Mesendoderm (in vitro differentiated cells): ENCODE data around the gene CD226.
"Not testable (repeated sequence)": the region's sequence is repeated elsewhere in the genome, so short reads cannot be mapped to it uniquely, and the experiment has no call there.

Experiments
- DNase-seq: peaks from one replicate; pipeline ENCODE4 v3.0.0; 2013
- H2AK5ac ChIP-seq: 2 replicates; pipeline ENCODE4 v1.6.1; 2013; ENCODE audit warnings: low read length, inconsistent platforms
- H2BK120ac ChIP-seq: 2 replicates; pipeline ENCODE4 v1.6.1; 2013; ENCODE audit warnings: low read depth, mild to moderate bottlenecking, low read length, moderate library complexity, mixed read lengths
- H2BK15ac ChIP-seq: replicated peaks from 2 replicates; pipeline ENCODE4 v1.6.1; 2013; ENCODE audit warnings: low read depth, mild to moderate bottlenecking, moderate library complexity
- H2BK5ac ChIP-seq: 2 replicates; pipeline ENCODE4 v1.6.1; 2013; ENCODE audit warnings: low read length, inconsistent platforms
- H3K18ac ChIP-seq: 2 replicates; pipeline ENCODE4 v1.6.1; 2013; ENCODE audit warnings: mild to moderate bottlenecking, low read length, mixed read lengths
- H3K23ac ChIP-seq: one replicate; pipeline ENCODE4 v1.6.1; 2013; ENCODE audit warnings: low read length
- H3K27ac ChIP-seq: 2 replicates; pipeline ENCODE4 v1.5.1; 2013; ENCODE audit warnings: low read depth, mild to moderate bottlenecking, inconsistent platforms, low read length, moderate library complexity
- H3K27me3 ChIP-seq: 2 replicates; pipeline ENCODE4 v1.6.1; 2013; ENCODE audit warnings: low read length, control low read depth, mild to moderate bottlenecking, inconsistent platforms; ENCODE audit not compliant: insufficient read depth, poor library complexity
- H3K36me3 ChIP-seq: 2 replicates; pipeline ENCODE4 v1.6.1; 2013; ENCODE audit warnings: low read length, inconsistent platforms; ENCODE audit not compliant: control insufficient read depth, insufficient read depth
- H3K4ac ChIP-seq: one replicate; pipeline ENCODE4 v1.6.1; 2013; ENCODE audit warnings: low read depth, mild to moderate bottlenecking, low read length, moderate library complexity
- H3K4me1 ChIP-seq: 2 replicates; pipeline ENCODE4 v1.6.1; 2013; ENCODE audit warnings: low read depth, low read length, inconsistent platforms; ENCODE audit not compliant: control insufficient read depth
- H3K4me2 ChIP-seq: 2 replicates; pipeline ENCODE4 v1.6.1; 2013; ENCODE audit warnings: low read length
- H3K4me3 ChIP-seq: 2 replicates; pipeline ENCODE4 v1.5.1; 2013; ENCODE audit warnings: mild to moderate bottlenecking, low read length
- H3K56ac ChIP-seq: one replicate; pipeline ENCODE4 v1.6.1; 2013; ENCODE audit warnings: low read length
- H3K79me1 ChIP-seq: 2 replicates; pipeline ENCODE4 v1.6.1; 2013; ENCODE audit warnings: low read length, inconsistent platforms
- H3K79me2 ChIP-seq: 2 replicates; pipeline ENCODE4 v1.6.1; 2013; ENCODE audit warnings: mild to moderate bottlenecking, low read length; ENCODE audit not compliant: control insufficient read depth, insufficient read depth
- H3K9ac ChIP-seq: 2 replicates; pipeline ENCODE4 v1.6.1; 2013; ENCODE audit warnings: low read length, inconsistent platforms
- H4K5ac ChIP-seq: one replicate; pipeline ENCODE4 v1.6.1; 2013; ENCODE audit warnings: low read length
- H4K8ac ChIP-seq: one replicate; pipeline ENCODE4 v1.6.1; 2013; ENCODE audit warnings: low read depth, mild to moderate bottlenecking, control low read depth, low read length, moderate library complexity
- WGBS: extraction: QIAGEN DNeasy Blood & Tissue Kit; methylation state at CpG from one replicate; pipeline ENCODE4 v1.1.7; 2013; ENCODE audit warnings: low lambda C conversion rate, missing lambda C conversion rate; ENCODE audit not compliant: insufficient coverage; ENCODE audit errors: extremely low coverage; 5-methylcytosine and 5-hydroxymethylcytosine counted together

The CD226 gene

DNA sequence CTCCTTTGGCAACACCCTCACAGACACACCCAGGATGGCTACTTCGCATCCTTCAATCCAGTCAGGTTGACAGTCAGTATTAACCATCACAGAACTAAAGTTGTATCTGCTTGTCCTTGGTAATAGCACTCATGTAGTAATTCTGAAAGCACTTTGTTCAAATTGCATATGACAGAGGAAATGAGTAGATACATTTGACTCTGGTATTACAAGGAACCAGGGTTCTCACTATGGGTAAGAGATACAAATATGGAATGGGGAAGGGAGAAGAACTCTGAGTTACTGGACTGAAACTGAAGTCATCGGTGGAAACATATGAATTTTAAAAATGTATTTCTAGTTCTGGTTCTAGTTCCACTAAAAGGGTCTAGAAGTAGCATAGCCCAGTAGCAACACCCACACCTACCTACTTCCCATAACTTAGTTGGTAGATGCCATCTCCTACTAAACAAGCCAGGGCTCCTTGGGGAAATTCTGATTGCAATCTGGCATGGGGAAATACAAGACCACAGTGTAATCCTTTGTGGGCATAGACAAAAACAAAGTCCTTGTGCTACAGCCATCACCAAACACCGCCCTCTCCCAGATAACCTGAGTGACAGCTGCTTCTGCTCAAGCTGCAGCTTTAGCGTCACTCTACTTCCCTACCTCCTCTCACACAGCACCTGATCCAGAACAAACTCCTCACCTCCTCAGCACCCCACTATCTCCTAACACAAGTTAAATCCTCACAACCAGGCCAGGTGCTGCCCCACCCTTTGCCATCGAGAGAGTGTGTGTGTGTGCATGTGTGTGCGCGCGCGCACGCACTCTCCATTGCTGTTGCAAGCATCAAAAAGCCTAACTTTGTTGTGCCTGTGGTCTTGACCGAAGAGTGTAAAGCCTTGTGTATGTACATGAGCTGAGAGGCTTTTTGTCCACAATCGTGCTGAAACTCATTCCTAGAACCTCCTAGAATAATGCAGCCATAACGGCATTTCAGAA, 31.4 kb upstream of the CD226 start:
- H3K27me3 ChIP-seq: no peaks in the 10 kb centered on the region
- H2BK120ac ChIP-seq: no peak overlapping the region
- H3K36me3 ChIP-seq: no peaks in the 10 kb centered on the region
- H3K4me3 ChIP-seq: no peak overlapping the region
- DNase-seq: no peak
- no peak overlapping the region for H2BK15ac ChIP-seq
- H3K9ac ChIP-seq: no peak overlapping the region
- H3K27ac ChIP-seq: no peak overlapping the region
- no peak overlapping the region for H4K8ac ChIP-seq
- no peaks in the 10 kb centered on the region for H3K79me1 ChIP-seq
- no peak overlapping the region for H3K23ac ChIP-seq
- no peak overlapping the region for H3K18ac ChIP-seq
- no peak overlapping the region for H2BK5ac ChIP-seq
- no peak overlapping the region for H4K5ac ChIP-seq
- no CpG with 5 or more reads among the region's 13 CpGs for WGBS
- no peak overlapping the region for H2AK5ac ChIP-seq
- no peak overlapping the region for H3K4ac ChIP-seq
- no peak overlapping the region for H3K4me2 ChIP-seq
- no peaks in the 10 kb centered on the region for H3K79me2 ChIP-seq
- H3K56ac ChIP-seq: no peak overlapping the region
- peaks cover 2% of the 10 kb centered on the region for H3K4me1 ChIP-seq

DNA sequence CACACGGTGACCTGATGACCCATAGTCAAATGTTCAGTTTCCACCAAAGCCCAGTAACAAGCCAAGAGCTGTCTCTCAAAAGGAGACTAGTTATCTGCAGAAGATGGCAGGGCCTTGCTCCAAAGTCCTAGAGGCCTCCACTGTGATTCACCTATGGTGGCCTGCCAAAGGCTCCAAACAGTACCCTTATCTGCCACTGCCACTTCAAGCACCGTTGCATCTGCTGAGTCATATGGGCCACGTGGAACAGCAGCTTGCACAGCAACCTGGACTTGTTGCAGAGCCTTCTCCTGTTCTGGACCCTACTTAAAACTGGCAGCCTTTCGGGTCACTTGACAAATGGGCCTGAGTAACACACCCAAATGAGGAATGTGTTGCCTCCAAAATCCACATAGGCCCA, 27.6 kb upstream of the CD226 start:
- H3K56ac ChIP-seq, H3K79me1 ChIP-seq, H3K4me1 ChIP-seq, H3K79me2 ChIP-seq, H3K36me3 ChIP-seq, H3K4me2 ChIP-seq, H2AK5ac ChIP-seq, H3K23ac ChIP-seq, H2BK120ac ChIP-seq, H4K8ac ChIP-seq, H3K18ac ChIP-seq, H3K4ac ChIP-seq, H3K9ac ChIP-seq, H4K5ac ChIP-seq, DNase-seq, H2BK15ac ChIP-seq, H2BK5ac ChIP-seq, H3K27me3 ChIP-seq, H3K27ac ChIP-seq, H3K4me3 ChIP-seq: not testable (repeated sequence)
- WGBS: no CpG with 5 or more reads among the region's 4 CpGs

DNA sequence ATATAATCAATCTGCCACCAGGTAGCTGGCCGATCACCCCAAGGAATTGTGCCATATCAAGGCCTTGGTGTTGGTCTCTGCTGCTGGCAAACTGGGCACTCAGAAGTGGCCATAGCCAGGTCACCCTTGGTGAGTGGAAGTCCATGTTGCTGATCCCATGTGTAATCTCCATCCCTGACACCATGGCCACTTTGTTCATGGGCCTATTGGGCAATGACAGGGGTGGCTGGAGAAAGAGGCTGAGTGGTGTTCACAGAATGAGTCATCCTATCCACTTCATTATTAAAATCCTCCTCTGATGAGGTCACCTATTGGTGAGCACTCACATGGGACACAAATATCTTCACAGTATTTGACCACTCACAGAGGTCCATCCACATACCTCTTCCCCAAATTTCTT, 26.7 kb upstream of the CD226 start:
- no peak overlapping the region for H2BK15ac ChIP-seq
- H3K18ac ChIP-seq: no peak overlapping the region
- H3K4me1 ChIP-seq: no peaks in the 10 kb centered on the region
- DNase-seq: no peak
- no peak overlapping the region for H2BK120ac ChIP-seq
- H3K79me1 ChIP-seq: no peaks in the 10 kb centered on the region
- no peaks in the 10 kb centered on the region for H3K79me2 ChIP-seq
- H3K23ac ChIP-seq: no peak overlapping the region
- no peak overlapping the region for H2BK5ac ChIP-seq
- H3K4me2 ChIP-seq: no peak overlapping the region
- no peak overlapping the region for H3K4me3 ChIP-seq
- H3K56ac ChIP-seq: no peak overlapping the region
- no peak overlapping the region for H3K4ac ChIP-seq
- no peaks in the 10 kb centered on the region for H3K27me3 ChIP-seq
- H3K36me3 ChIP-seq: no peaks in the 10 kb centered on the region
- WGBS: no CpG with 5 or more reads among the region's 1 CpG
- H2AK5ac ChIP-seq: no peak overlapping the region
- no peak overlapping the region for H3K27ac ChIP-seq
- H4K5ac ChIP-seq: no peak overlapping the region
- H4K8ac ChIP-seq: no peak overlapping the region
- no peak overlapping the region for H3K9ac ChIP-seq

DNA sequence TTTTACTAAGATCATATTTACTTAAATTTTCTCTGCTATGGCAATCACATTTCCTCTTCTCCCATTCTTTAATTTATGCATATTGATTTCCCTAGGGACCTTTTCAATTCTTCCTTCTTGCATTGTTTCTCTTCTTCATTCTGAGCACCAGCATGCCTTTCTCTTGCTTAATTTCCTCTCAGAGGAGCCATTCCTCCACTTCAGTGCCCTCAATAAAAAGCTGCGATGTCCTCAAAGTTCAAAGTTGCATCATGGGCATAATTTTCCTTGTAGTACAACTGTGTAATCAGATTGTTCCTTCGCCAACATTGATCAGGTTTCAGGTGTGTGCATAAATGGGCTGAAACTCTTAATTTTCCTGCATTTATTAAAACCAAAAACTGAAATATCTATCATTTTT, 21.8 kb upstream of the CD226 start:
- Histone ChIP-seq H2BK5ac (no peak overlapping the region), H3K36me3 (no peaks in the 10 kb centered on the region), H3K4ac (no peak overlapping the region), H3K9ac (no peak overlapping the region), H2BK120ac (no peak overlapping the region), H3K23ac (no peak overlapping the region), H2BK15ac (no peak overlapping the region), H2AK5ac (no peak overlapping the region), H3K4me1 (no peaks in the 10 kb centered on the region), H3K4me2 (no peak overlapping the region), H3K27ac (no peak overlapping the region), H3K79me2 (no peaks in the 10 kb centered on the region), H3K56ac (no peak overlapping the region), H3K4me3 (no peak overlapping the region), H4K8ac (no peak overlapping the region), H3K18ac (no peak overlapping the region), H4K5ac (no peak overlapping the region), H3K79me1 (no peaks in the 10 kb centered on the region), H3K27me3 (no peaks in the 10 kb centered on the region)
- no peak for DNase-seq
- no CpG with 5 or more reads among the region's 2 CpGs for WGBS

DNA sequence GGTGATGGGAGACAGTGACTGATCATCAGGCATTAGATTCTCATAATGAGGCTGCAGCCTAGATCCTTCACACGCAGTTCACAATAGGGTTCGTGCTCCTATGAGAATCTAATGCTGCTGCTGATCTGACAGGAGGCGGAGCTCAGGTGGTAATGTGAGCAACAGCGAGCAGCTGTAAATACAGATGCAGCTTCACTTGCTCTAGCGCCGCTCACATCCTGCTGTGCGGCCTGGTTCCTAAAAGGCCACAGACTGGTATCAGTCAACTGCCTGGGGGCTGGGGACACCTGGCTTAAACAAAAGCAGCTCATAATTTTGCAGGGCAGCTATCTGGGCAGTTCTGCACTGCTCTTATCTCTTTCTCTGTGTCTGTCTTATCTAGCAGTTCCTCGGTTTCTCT, 20.4 kb upstream of the CD226 start:
- Histone ChIP-seq H4K5ac (no peak overlapping the region), H3K23ac (no peak overlapping the region), H3K27ac (no peak overlapping the region), H3K27me3 (no peaks in the 10 kb centered on the region), H3K4ac (no peak overlapping the region), H3K36me3 (no peaks in the 10 kb centered on the region), H3K4me2 (no peak overlapping the region), H3K79me2 (no peaks in the 10 kb centered on the region), H3K56ac (no peak overlapping the region), H2BK5ac (no peak overlapping the region), H3K9ac (no peak overlapping the region), H3K4me1 (no peaks in the 10 kb centered on the region), H3K18ac (no peak overlapping the region), H4K8ac (no peak overlapping the region), H3K79me1 (no peaks in the 10 kb centered on the region), H2BK120ac (no peak overlapping the region), H2BK15ac (no peak overlapping the region), H3K4me3 (no peak overlapping the region), H2AK5ac (no peak overlapping the region)
- peak; percentile 8 for DNase-seq
- no CpG with 5 or more reads among the region's 8 CpGs for WGBS

DNA sequence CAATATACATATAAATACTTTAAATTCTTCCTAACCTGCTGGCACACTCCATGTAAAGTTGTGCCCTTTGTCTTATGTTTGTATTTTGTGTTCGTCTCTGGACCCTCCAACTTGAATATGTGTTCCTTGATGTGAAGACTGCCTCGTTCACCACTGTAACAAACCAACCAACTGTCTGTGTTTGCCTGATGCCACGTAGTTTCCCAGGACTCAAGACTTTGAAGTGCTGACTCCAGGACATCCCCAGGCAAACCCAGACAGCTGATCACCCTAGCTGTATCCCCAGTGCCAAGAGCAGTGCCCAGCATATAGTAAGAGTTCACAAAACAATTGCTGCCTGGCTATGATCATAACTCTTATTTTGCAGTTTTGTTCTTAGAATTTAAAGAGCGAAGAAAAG, 15.5 kb upstream of the CD226 start:
- H3K79me1 ChIP-seq: no peaks in the 10 kb centered on the region
- H3K4me1 ChIP-seq: no peaks in the 10 kb centered on the region
- H2BK5ac ChIP-seq: no peak overlapping the region
- H2BK120ac ChIP-seq: no peak overlapping the region
- H3K4ac ChIP-seq: no peak overlapping the region
- H3K4me2 ChIP-seq: no peak overlapping the region
- H3K27ac ChIP-seq: no peak overlapping the region
- H3K79me2 ChIP-seq: no peaks in the 10 kb centered on the region
- no peak overlapping the region for H3K56ac ChIP-seq
- H4K5ac ChIP-seq: no peak overlapping the region
- no peak overlapping the region for H2AK5ac ChIP-seq
- H3K23ac ChIP-seq: no peak overlapping the region
- no peaks in the 10 kb centered on the region for H3K27me3 ChIP-seq
- H3K36me3 ChIP-seq: no peaks in the 10 kb centered on the region
- H3K9ac ChIP-seq: no peak overlapping the region
- H4K8ac ChIP-seq: no peak overlapping the region
- no peak for DNase-seq
- WGBS: no CpG with 5 or more reads among the region's 4 CpGs
- H3K4me3 ChIP-seq: no peak overlapping the region
- no peak overlapping the region for H2BK15ac ChIP-seq
- H3K18ac ChIP-seq: no peak overlapping the region
